EH (cell line): Measurements from ENCODE around the gene NASP.
A peak's percentile ranks its signal among the peaks of the same experiment; 100 is the strongest.
"Not testable (repeated sequence)": the region's sequence is repeated elsewhere in the genome, so short reads cannot be mapped to it uniquely, and the experiment has no call there.

ENCODE experiments used
- DNase-seq: peaks from one replicate; pipeline ENCODE4 v3.0.0-alpha.2; 2015; ENCODE audit warnings: low read depth

Gene NASP

GRCh38 chr1:45570631-45571030, 13.2 kb upstream of the NASP start:
- no peak for DNase-seq

- DNase-seq: no peak
These were observed 10.5 kb upstream of the NASP start for GRCh38 chr1:45573231-45573804.

GRCh38 chr1:45574105-45574626, 9.7 kb upstream of the NASP start:
- no peak for DNase-seq

GRCh38 chr1:45583264-45583665, 576 bp upstream of the NASP start:
- peak; percentile 98 for DNase-seq

DNA sequence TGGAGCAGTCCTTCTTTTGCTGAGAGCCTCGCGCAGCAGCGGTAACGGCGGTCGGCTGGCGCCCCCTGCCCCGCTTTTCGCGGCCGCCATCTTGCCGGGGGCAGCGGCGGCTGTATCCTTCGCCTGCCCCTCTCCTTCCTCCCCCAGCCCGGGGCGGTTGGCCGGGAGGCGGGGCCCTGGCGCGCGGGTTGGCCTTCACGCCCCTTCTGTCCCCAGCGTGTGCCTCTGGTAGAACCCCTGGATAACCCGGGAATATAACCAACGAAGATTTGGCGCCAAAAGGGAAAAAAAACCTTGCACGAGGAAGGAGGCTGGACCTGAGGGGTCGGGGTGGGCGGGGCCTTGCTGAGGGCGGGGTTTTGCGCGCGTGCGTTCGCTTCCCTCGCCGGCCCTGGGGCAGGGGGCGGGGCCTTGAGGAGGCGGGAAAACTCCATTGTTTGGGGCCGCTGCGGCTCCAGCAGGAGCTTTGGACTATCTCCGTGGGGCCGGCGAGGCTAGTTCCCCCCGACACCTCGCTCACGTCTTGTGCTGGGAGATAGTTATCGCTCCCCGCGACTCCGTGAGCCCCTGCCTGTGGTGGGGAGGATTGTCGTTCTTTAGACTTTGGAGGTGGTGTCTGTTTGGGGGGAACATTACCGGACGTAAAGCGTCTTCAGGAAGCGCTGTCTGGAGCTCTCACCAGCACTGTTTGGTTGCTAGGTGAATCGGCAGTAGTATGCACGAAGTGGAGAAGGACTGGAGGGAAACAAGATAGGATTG, 689 bp downstream of the NASP start:
- peak; percentile 89 for DNase-seq

DNA sequence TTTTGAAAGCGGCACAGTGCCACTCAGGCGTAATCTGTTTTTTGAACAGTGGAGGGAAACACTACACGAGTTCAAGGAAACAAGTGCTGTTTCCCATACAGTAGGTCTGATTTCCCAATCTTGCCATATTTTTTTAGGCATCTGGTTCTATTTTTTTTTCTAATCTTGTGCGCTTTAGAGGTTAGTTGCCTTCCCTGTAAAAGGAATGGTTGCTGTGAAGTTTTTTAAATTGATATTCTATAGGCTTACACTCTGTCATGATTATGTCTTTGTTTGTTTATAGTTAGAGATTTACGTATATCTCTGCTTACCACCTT, 1.2 kb downstream of the NASP start:
- no peak for DNase-seq

DNA sequence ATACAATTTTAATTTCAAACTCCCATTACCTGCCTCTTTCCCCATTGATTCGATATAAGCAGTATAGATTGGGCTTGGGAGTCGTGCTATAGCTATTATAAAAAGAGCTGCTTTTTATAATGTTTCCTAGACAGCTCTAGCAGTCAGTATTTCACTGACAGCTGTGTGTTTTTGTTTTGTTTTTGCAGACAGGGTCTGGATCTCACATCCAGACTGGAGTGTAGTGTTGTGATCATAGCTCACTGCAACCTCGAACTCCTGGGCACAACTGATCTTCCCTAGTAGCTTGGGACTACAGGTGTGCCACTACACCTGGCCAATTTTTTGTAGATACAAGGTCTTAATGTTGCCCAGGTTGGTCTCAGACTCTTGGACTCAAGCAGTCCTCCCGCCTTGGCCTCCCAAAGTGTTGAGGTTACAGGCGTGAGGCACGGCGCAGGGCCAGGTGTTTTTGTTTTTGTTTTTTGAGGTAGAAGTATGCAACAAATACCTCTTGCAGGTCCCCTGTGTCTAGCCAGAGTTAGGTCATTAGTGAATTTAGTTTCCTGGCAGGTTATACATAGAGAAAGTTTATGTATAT, 1.7 kb downstream of the NASP start:
- DNase-seq: no peak

- DNase-seq: no peak
These were observed 2.9 kb downstream of the NASP start for GRCh38 chr1:45586769-45587168.

GRCh38 chr1:45589861-45590260, 6.0 kb downstream of the NASP start:
- DNase-seq: no peak

- no peak for DNase-seq
These were observed 10.6 kb downstream of the NASP start for GRCh38 chr1:45594412-45594811.

- not testable (repeated sequence) for DNase-seq
These were observed 12.9 kb downstream of the NASP start for GRCh38 chr1:45596765-45597164.

DNA sequence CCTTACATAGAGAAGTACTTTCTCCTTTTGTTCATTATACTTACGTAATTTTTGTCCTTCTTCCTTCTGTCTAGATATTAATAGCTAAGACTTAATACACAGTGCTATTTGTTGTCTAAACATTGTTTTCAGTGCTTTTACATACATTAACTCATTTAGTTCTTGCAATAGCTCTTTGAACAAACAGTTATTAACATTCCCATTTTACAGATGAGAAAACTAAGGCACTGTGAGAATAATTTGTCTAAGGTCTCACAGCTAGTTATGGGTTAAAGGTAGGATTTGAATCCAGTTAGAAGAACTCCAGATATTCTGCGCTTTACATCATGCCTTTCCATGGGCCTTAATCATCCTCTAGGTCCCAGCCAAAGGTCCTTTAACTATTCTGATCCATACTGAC, 20.4 kb downstream of the NASP start:
- DNase-seq: no peak

- DNase-seq: no peak
These were observed 23.7 kb downstream of the NASP start for GRCh38 chr1:45607404-45608074.

- DNase-seq: peak; percentile 52
These were observed 24.6 kb downstream of the NASP start for GRCh38 chr1:45608175-45609156.

GRCh38 chr1:45610589-45611226, 26.9 kb downstream of the NASP start:
- no peak for DNase-seq

GRCh38 chr1:45612941-45613579, 29.2 kb downstream of the NASP start:
- no peak for DNase-seq

GRCh38 chr1:45615885-45616284, 32.0 kb downstream of the NASP start:
- DNase-seq: no peak

GRCh38 chr1:45617618-45618017, 33.8 kb downstream of the NASP start:
- peak; percentile 55 for DNase-seq

DNA sequence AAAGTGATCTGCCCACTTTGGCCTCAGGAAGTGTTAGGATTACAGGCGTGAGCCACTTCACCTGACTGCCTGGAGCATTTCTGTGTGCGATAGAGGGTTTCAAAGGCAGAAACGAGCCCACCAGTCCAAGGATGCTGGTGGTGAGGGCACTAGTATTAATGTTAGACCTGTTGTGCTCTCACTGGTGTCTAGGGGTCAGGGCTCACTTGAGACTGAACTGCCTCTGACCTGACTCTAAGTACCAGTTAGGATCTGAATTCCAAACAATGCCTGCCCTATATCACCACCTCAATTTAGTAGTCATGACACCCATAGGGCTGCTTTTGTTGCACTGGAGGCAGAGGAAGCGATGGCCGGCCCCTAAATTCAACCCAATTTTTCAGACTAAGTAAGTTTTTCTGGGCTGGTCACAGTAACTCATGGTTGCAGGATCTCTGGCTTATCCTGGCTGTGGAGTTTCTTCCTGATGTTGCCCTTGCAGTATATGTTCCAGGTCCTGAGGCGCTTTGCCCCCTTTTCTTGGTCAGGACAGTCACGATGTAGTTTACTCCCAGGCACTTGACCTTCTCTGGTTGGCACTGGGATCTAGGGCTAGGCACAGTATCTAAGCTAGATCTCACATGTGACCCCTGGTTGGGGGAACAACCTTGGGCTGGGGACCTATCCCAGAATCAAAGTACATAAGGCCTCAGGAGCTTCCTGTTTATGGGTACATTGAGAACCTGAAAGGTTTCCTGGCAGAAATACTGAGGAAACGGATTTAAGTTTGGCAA, 35.5 kb downstream of the NASP start:
- DNase-seq: no peak
